SK-MEL-5 (cell line): Measurements from ENCODE around the gene VPS8. TPM values are rescaled to one million over a fixed set of nuclear protein-coding genes. Genes with fewer than 3 reads are reported as not detected.

Source experiments
- DNase-seq: peaks from one replicate; pipeline ENCODE4 v3.0.0-alpha.2; 2016; ENCODE audit warnings: low read depth, low spot score
- in situ Hi-C: cut with HindIII; loops from 2 replicates; pipeline ENCODE4 v1.10.0; 2016; ENCODE audit warnings: low sequenced_read_pairs, high pct_unique_total_duplicates, low pct_unique_long_range_greater_than_20kb
- total RNA-seq: library from RNA; depleted of rRNA; stranded (reverse); fragments of >200 nt; shearing (Covaris generic); gene quantifications from 2 replicates; pipeline ENCODE4 v1.2.3, GENCODE V29; 2014

Gene VPS8
- total RNA-seq, 1 experiment from 2014 or later, result 51.5 TPM

GRCh38 chr3:184805351-184806038 lies 6.5 kb upstream of the VPS8 start:
- peak; percentile 22 for DNase-seq
- in situ Hi-C loops, result no loop called here

- DNase-seq, result no peak
- in situ Hi-C loops, result no loop called here
Measured at GRCh38 chr3:184806567-184807271, 5.2 kb upstream of the VPS8 start.

- in situ Hi-C loops, result no loop called here
- DNase-seq, result no peak
Measured at GRCh38 chr3:184807549-184807948, 4.4 kb upstream of the VPS8 start.

GRCh38 chr3:184808021-184808420 lies 3.9 kb upstream of the VPS8 start:
- in situ Hi-C loops, result no loop called here
- DNase-seq, result peak; percentile 92

- DNase-seq, result no peak
- in situ Hi-C loops, result no loop called here
Measured at GRCh38 chr3:184810146-184810545, 1.8 kb upstream of the VPS8 start.

- in situ Hi-C loops, result no loop called here
Measured at GRCh38 chr3:184811034-184811433, 932 bp upstream of the VPS8 start.

GRCh38 chr3:184811663-184811998 lies 335 bp upstream of the VPS8 start:
- no peak for DNase-seq
- in situ Hi-C loops, result no loop called here

More at GRCh38 chr3:184811034-184811433, 932 bp upstream of the VPS8 start:
- DNase-seq, result no peak

GRCh38 chr3:184812662-184813042 lies 686 bp downstream of the VPS8 start:
- in situ Hi-C loops, result no loop called here
- no peak for DNase-seq

- DNase-seq, result no peak
- in situ Hi-C loops, result no loop called here
Measured at GRCh38 chr3:184813357-184813756, 1.4 kb downstream of the VPS8 start.

GRCh38 chr3:184814214-184814613 lies 2.2 kb downstream of the VPS8 start:
- no peak for DNase-seq
- in situ Hi-C loops, result no loop called here

GRCh38 chr3:184815046-184815930 lies 3.3 kb downstream of the VPS8 start:
- in situ Hi-C loops, result no loop called here
- DNase-seq, result no peak

- in situ Hi-C loops, result no loop called here
- no peak for DNase-seq
Measured at GRCh38 chr3:184816614-184817013, 4.6 kb downstream of the VPS8 start.

- DNase-seq, result no peak
- in situ Hi-C loops, result no loop called here
Measured at GRCh38 chr3:184820525-184820924, 8.6 kb downstream of the VPS8 start.

- in situ Hi-C loops, result no loop called here
Measured at GRCh38 chr3:184821034-184821433, 9.1 kb downstream of the VPS8 start.

GRCh38 chr3:184822081-184822480 lies 10.1 kb downstream of the VPS8 start:
- in situ Hi-C loops, result no loop called here
- DNase-seq, result no peak

More at GRCh38 chr3:184821034-184821433, 9.1 kb downstream of the VPS8 start:
- no peak for DNase-seq

- no peak for DNase-seq
- in situ Hi-C loops, result no loop called here
Measured at GRCh38 chr3:184822654-184823053, 10.7 kb downstream of the VPS8 start.

- DNase-seq, result no peak
- in situ Hi-C loops, result no loop called here
Measured at GRCh38 chr3:184823990-184824389, 12.0 kb downstream of the VPS8 start.

- in situ Hi-C loops, result no loop called here
- DNase-seq, result no peak
Measured at GRCh38 chr3:184825121-184825820, 13.3 kb downstream of the VPS8 start.
